ENCODE results near the gene GPR137B.

DNA sequence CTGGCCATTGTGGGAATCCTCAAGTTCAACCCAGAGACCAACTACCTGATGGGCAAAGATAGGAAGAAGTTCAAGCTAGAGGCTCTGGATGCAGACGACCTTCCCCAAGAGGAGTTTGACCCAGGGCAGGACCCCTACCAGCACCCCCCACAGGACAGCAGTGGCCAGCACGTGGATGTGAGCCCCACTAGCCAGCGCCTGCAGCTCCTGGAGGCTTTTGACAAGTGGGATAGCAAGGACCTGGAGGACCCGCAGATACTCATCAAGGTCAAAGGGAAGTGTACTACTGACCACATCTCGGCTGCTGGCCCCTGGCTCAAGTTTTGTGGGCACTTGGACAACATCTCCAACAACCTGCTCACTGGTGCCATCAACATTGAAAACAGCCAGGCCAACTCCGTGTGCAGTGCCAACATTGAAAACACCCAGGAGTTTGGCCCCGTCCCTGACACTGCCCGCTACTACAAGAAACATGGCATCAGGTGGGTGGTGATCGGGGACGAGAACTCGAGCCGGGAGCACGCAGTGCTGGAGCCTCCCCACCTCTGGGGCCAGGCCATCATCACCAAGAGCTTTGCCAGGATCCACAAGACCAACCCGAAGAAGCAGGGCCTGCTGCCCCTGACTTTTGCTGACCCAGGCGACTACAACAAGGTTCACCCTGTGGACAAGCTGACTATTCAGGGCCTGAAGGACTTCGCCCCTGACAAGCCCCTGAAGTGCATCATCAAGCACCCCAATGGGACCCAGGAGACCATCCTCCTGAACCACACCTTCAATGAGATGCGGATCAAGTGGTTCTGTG lies 30.6 kb upstream of the GPR137B start:
- TF ChIP-seq, protein P1, sequence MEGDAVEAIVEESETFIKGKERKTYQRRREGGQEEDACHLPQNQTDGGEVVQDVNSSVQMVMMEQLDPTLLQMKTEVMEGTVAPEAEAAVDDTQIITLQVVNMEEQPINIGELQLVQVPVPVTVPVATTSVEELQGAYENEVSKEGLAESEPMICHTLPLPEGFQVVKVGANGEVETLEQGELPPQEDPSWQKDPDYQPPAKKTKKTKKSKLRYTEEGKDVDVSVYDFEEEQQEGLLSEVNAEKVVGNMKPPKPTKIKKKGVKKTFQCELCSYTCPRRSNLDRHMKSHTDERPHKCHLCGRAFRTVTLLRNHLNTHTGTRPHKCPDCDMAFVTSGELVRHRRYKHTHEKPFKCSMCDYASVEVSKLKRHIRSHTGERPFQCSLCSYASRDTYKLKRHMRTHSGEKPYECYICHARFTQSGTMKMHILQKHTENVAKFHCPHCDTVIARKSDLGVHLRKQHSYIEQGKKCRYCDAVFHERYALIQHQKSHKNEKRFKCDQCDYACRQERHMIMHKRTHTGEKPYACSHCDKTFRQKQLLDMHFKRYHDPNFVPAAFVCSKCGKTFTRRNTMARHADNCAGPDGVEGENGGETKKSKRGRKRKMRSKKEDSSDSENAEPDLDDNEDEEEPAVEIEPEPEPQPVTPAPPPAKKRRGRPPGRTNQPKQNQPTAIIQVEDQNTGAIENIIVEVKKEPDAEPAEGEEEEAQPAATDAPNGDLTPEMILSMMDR (IDR thresholded peaks at IDR 0.05) = no peak
- TF ChIP-seq ZFX (IDR thresholded peaks at IDR 0.05; ENCODE audit: borderline replicate concordance) = no peak
